RPMI8226 (cell line): Measurements from ENCODE around the gene C3orf18.
"Not testable (repeated sequence)": the region's sequence is repeated elsewhere in the genome, so short reads cannot be mapped to it uniquely, and the experiment has no call there.

Source experiments
- DNase-seq: peaks from one replicate; pipeline ENCODE4 v3.0.0-alpha.2; 2015

C3orf18 gene

DNA sequence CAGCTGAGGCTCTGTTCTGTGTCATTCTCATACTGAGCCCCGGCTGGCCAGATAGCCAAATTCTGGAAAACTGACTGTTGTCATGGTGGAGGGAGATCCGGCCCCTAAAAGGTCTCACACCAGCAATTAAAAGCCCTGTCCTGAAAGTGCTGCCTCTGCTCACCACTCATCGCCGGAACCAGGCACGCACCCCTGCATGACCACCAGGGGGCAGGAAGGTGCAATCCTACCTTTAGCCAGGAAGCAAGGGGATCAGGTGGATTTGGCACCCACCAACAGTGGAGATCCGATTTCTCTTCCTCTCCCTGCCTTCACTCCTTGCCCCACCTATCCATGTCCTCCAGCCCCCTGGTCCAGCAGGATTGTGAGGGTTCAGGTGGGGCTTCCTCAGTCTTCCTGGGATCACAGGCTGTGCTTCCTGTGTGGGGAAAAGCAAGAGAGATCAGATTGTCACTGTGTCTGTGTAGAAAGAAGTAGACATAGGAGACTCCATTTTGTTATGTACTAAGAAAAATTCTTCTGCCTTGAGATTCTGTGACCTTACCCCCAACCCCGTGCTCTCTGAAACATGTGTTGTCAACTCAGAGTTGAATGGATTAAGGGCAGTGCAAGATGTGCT is 48.0 kb downstream of the C3orf18 start:
- peak; percentile 77 for DNase-seq

- DNase-seq = no peak
Measured at GRCh38 chr3:50518436-50518835, 49.1 kb downstream of the C3orf18 start.

- DNase-seq = no peak
Measured at GRCh38 chr3:50517721-50518206, 49.8 kb downstream of the C3orf18 start.

DNA sequence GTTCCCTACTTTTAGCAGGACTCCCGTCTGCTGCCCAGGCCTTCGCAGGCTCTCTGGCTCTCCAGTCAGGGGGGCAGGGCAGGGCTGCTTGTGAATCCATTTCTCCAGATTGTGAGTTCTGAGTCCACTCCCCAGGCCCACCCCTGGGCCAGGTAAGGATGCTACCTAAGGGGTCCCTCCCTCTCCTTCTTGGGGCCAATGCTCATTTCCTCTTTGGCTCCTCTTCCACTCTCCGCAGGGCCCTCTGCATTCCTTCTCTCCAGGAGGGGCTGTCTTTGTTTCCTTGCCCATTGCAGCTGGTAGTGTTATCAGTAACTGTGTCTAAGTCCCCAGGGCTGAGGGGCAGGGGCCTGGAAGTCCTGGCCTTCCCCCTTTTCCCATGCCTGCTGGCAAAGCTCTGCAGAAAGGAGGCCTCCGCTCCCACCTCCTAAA is 51.1 kb downstream of the C3orf18 start:
- no peak for DNase-seq

DNA sequence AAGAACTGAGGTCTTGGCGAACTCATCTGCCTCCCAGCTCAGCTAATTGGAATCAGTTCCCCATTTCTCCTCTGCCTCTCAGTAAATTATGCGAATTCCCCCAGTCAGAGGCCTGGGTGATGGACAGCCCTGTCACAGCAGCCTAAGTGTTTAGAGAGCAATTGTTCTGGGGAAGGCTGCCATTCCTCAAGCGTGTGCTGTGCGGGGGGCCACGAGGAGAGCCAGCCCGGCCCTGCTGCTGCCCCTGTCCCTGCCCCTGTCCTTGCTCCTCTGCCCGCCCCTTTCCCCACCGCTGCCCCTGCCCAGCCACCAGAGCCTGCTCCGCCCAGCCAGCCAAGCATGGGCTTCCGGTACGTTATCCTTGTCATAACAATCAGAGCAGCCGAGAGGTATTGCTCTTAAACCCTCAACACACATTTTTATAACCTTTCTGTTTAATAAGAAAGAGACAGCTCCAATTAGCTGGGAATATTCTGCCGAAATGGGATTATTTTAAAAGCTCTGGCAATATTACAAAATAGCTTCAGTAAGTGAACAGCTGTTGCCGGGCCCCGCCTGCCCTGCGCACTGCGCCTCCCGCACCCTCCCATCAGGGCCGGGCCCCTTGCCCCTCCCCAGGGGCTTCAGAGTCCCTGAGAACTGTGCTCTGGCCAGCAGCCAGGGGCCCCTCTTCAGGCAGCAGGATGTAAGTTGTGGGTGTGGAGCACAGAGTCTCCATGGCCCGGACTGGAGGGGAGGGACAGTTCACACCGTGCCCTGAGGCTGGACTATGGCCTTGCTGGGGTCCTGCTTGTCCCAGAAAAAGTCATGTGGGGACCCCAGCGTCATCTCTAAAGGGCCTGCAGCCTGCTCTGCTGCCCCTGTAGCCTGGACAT is 51.7 kb downstream of the C3orf18 start:
- peak; percentile 50 for DNase-seq

DNA sequence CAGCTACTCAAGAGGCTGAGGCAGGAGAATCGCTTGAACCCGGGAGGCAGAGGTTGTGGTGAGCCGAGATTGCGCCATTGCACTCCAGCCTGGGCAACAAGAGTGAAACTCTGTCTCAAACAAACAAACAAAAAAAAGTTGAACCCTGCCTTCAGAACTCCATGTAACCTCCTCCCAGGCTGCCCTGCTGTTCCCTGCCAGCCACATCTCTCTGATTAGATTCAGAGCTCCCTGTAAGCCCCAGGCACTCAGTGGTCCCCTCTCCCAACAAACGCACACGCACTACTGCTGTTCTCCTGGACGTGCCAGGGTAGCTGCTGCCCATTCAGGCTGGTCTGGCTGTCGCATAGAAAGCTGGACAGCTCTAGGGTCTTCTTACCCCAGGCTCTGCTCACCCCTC is 54.6 kb downstream of the C3orf18 start:
- not testable (repeated sequence) for DNase-seq

GRCh38 chr3:50512131-50512530 is 55.4 kb downstream of the C3orf18 start:
- peak; percentile 59 for DNase-seq

- DNase-seq = no peak
Measured at GRCh38 chr3:50510325-50510724, 57.2 kb downstream of the C3orf18 start.

GRCh38 chr3:50509715-50510114 is 57.8 kb downstream of the C3orf18 start:
- DNase-seq = no peak

DNA sequence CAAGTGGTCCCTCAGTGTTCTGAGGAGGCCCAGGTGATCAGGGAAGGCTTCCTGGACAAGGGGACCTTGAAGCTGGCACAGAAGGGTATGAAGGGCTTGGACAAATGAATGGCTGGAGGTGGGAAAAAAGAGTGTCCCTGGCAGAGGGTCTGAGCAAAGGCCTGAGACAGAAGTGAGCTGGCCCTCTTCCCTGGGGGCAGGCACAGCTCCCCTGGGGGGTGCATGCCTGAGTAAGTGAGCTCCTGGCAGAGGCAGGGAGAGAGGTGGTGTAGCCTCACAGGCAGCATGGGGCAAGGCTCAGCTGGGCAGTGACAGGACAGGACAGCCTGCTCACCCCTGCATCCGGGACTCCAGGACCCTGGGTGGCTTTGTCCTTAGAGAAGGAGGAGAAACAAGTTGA is 58.7 kb downstream of the C3orf18 start:
- no peak for DNase-seq
